Anterior cingulate cortex (tissue), 58 donors: Measurements from ENCODE around the gene GBP1.
"Not testable (repeated sequence)": the region's sequence is repeated elsewhere in the genome, so short reads cannot be mapped to it uniquely, and the experiment has no call there.

ENCODE experiments used
- DNase-seq, 58 donors: peaks; one replicate each; lab custom pipeline; 2025; lab: John Stamatoyannopoulos, UW

GBP1 gene

GRCh38 chr1:89065079-89065868 is at the start of gene GBP1:
Gene GBP1 (minus strand): TSS chr1:89065208. CDS start chr1:89063234, 1,974 bp downstream.
- DNase-seq = peak in 1 of 58 donors; percentile 17

GRCh38 chr1:89114662-89115061 is 49.7 kb upstream of the GBP1 start:
- DNase-seq = no peak

GRCh38 chr1:89112871-89113613 is 48.0 kb upstream of the GBP1 start:
- DNase-seq = peak in 1 of 58 donors; percentile 1

- no peak for DNase-seq
Measured at GRCh38 chr1:89104687-89105086, 39.7 kb upstream of the GBP1 start.

GRCh38 chr1:89104147-89104546 is 39.1 kb upstream of the GBP1 start:
- DNase-seq = no peak

- DNase-seq = no peak
Measured at GRCh38 chr1:89102021-89102420, 37.0 kb upstream of the GBP1 start.

GRCh38 chr1:89100412-89100811 is 35.4 kb upstream of the GBP1 start:
- no peak for DNase-seq

- DNase-seq = no peak
Measured at GRCh38 chr1:89098857-89099256, 33.8 kb upstream of the GBP1 start.

GRCh38 chr1:89095737-89096136 is 30.7 kb upstream of the GBP1 start:
- no peak for DNase-seq

- DNase-seq = no peak
Measured at GRCh38 chr1:89089962-89090361, 25.0 kb upstream of the GBP1 start.

- DNase-seq = no peak
Measured at GRCh38 chr1:89088572-89088971, 23.6 kb upstream of the GBP1 start.

GRCh38 chr1:89087241-89087640 is 22.2 kb upstream of the GBP1 start:
- no peak for DNase-seq

GRCh38 chr1:89085781-89086180 is 20.8 kb upstream of the GBP1 start:
- peak in 5 of 58 donors; percentile 0 to 26 (median 6) for DNase-seq

GRCh38 chr1:89081005-89081404 is 16.0 kb upstream of the GBP1 start:
- peak in 1 of 58 donors; percentile 3 for DNase-seq

GRCh38 chr1:89080068-89080467 is 15.1 kb upstream of the GBP1 start:
- not testable (repeated sequence) for DNase-seq

GRCh38 chr1:89072466-89073065 is 7.6 kb upstream of the GBP1 start:
- DNase-seq = not testable (repeated sequence)

- no peak for DNase-seq
Measured at GRCh38 chr1:89070509-89070908, 5.5 kb upstream of the GBP1 start.

- DNase-seq = no peak
Measured at GRCh38 chr1:89069951-89070350, 4.9 kb upstream of the GBP1 start.

- DNase-seq = no peak
Measured at GRCh38 chr1:89068291-89068690, 3.3 kb upstream of the GBP1 start.

- DNase-seq = no peak
Measured at GRCh38 chr1:89064632-89065031, 376 bp downstream of the GBP1 start.

- no peak for DNase-seq
Measured at GRCh38 chr1:89063094-89063493, 1.9 kb downstream of the GBP1 start.
